KOPT-K1 (cell line): ENCODE data around the gene CYB5D1.

ENCODE experiments used
- H3K27ac ChIP-seq: fragments of 200-600 bp; sonication (generic); 2 replicates; pipeline ENCODE4 v1.5.1; 2016; ENCODE audit warnings: antibody characterized with exemption, mild to moderate bottlenecking, low read depth, low read length; ENCODE audit not compliant: poor library complexity, severe bottlenecking
- H3K36me3 ChIP-seq: fragments of 200-600 bp; sonication (generic); 2 replicates; pipeline ENCODE4 v1.5.1; 2017; ENCODE audit warnings: antibody characterized with exemption, mild to moderate bottlenecking, low read length, moderate library complexity; ENCODE audit not compliant: insufficient read depth
- H3K9me3 ChIP-seq: fragments of 200-600 bp; sonication (generic); 2 replicates; pipeline ENCODE4 v1.5.1; 2017; ENCODE audit warnings: antibody characterized with exemption, low read length, mild to moderate bottlenecking; ENCODE audit not compliant: insufficient read depth, poor library complexity, severe bottlenecking

Gene CYB5D1

GRCh38 chr17:7825206-7825990 is 32.4 kb upstream of the CYB5D1 start:
- Histone ChIP-seq H3K36me3 (no peaks in the 10 kb centered on the region), H3K27ac (no peak overlapping the region), H3K9me3 (no peaks in the 10 kb centered on the region)

GRCh38 chr17:7830616-7831015 is 27.2 kb upstream of the CYB5D1 start:
- Histone ChIP-seq H3K36me3 (no peaks in the 10 kb centered on the region), H3K9me3 (no peaks in the 10 kb centered on the region), H3K27ac (no peak overlapping the region)

- H3K27ac ChIP-seq, result no peak overlapping the region
- no peaks in the 10 kb centered on the region for H3K36me3 ChIP-seq
- H3K9me3 ChIP-seq, result no peaks in the 10 kb centered on the region
These were observed 26.6 kb upstream of the CYB5D1 start for GRCh38 chr17:7831233-7831632.

GRCh38 chr17:7832431-7832830 is 25.4 kb upstream of the CYB5D1 start:
- H3K27ac ChIP-seq, result no peak overlapping the region

DNA sequence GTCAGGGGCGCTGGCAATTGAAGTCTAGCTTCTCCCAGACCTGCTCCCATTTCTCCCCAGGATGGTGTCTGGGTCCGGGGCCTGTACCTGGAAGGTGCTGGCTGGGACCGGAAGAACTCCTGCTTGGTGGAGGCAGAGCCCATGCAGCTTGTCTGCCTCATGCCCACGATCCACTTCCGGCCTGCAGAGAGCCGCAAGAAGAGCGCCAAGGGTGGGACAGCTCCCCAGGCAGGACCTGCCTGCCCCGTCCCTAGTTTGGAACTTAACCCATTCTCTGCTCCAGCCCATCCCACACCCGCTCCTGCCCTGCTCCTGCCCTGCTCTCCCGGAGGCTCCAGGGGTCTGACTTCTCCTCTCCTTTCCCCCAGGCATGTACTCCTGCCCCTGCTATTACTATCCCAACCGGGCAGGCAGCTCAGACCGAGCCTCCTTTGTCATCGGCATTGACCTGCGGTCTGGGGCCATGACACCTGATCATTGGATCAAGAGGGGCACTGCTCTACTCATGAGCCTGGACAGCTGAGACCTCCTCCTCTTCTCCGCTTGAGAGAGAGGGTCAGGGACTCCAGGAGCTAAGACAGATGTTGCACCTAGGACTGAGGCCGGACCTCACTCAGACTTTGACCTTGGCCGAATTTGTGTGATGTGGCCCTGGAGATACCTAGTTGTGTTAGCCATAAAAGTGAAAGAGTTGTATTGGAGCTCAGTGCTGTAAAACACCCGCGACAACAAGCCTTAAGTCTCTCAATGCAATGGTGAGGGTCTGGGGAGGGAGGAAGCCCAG is 24.6 kb upstream of the CYB5D1 start:
- Histone ChIP-seq H3K36me3 (no peaks in the 10 kb centered on the region), H3K27ac (no peak overlapping the region), H3K9me3 (no peaks in the 10 kb centered on the region)

More at GRCh38 chr17:7832431-7832830, 25.4 kb upstream of the CYB5D1 start:
- Histone ChIP-seq H3K36me3 (no peaks in the 10 kb centered on the region), H3K9me3 (no peaks in the 10 kb centered on the region)

- Histone ChIP-seq H3K27ac (peak within 1 kb of the TSS; percentile 88), H3K36me3 (no peaks in the 10 kb centered on the region), H3K9me3 (no peaks in the 10 kb centered on the region)
These were observed 23.8 kb upstream of the CYB5D1 start, which contains the start of gene KDM6B for GRCh38 chr17:7833795-7834541. Gene KDM6B, plus strand, starts transcription at chr17:7834217. Its CDS starts 11,338 bp downstream, at chr17:7845555.

GRCh38 chr17:7834542-7834956 is 23.3 kb upstream of the CYB5D1 start:
- H3K27ac ChIP-seq, result peak overlapping the region; percentile 88
- H3K36me3 ChIP-seq, result no peaks in the 10 kb centered on the region
- H3K9me3 ChIP-seq, result no peaks in the 10 kb centered on the region

GRCh38 chr17:7834957-7835813 is 22.6 kb upstream of the CYB5D1 start:
- Histone ChIP-seq H3K36me3 (no peaks in the 10 kb centered on the region), H3K9me3 (no peaks in the 10 kb centered on the region), H3K27ac (peak overlapping the region; percentile 88)

GRCh38 chr17:7835814-7836595 is 21.8 kb upstream of the CYB5D1 start:
- Histone ChIP-seq H3K9me3 (no peaks in the 10 kb centered on the region), H3K27ac (peak overlapping the region; percentile 88), H3K36me3 (0 out of 2 replicates have a peak, but pooled peaks cover 6% of the 10 kb centered on the region)

DNA sequence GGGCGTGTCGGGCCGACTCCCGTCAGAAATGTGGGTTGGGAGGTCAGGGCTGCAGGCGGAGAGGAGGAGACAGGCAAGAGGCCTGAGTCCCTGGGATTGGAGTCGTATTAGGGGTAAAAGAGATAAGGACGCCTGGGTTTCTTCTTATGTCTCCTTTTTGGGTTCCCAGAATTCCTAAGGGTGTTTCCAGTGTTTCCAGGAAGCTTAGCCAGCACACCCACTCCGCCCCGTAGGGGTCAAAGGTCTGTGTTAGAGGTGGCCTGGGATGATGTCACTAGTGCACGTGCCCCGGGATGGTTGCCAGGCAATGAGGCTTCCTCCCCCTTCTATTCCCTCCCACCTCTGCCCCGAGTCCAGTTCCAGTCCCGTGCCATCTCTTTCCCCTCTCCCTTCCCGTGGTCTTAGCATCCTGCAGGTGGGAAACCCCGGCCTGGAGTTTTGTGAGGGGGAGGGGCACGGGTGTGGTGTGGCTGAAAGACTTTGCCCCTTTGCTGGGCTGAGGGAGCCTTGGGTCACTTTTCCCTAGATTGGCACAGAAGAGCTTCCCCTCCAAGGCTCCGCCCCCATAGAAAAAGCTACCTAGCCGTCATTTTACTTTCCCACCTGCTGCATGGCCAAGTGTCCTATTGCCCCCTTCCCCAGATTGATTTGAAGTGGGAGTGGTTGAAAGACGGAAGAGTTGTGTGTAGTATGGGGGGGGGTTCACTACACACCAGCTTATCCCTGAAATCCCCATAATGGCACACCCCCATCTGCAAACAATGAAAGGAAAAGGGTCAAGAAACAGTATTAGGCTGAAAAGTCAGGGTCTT is 21.0 kb upstream of the CYB5D1 start:
- Histone ChIP-seq H3K9me3 (no peaks in the 10 kb centered on the region), H3K27ac (peak overlapping the region; percentile 88), H3K36me3 (0 out of 2 replicates have a peak, but pooled peaks cover 6% of the 10 kb centered on the region)

- Histone ChIP-seq H3K27ac (peak overlapping the region; percentile 88), H3K9me3 (no peaks in the 10 kb centered on the region), H3K36me3 (0 out of 2 replicates have a peak, but pooled peaks cover 6% of the 10 kb centered on the region)
These were observed 20.3 kb upstream of the CYB5D1 start for GRCh38 chr17:7837408-7838088.
